A673 (cell line): ENCODE measurements around the gene DOK6. TPM values are rescaled to one million over a fixed set of nuclear protein-coding genes. Genes with fewer than 3 reads are reported as not detected.

Experiments
- BruUV-seq: library from RNA; stranded (reverse); fragments of 400-500 nt; replicated peaks from 2 replicates; lab custom pipeline; 2021; lab: Mats Ljungman, UMichigan
- CTCF ChIA-PET: fragments of 300-600 bp; sonication (Branson Sonifier 250); formaldehyde crosslinking; loops from one replicate; lab custom pipeline; 2022; ENCODE audit warnings: antibody characterized with exemption; lab: Charles Lee
- POLR2A ChIA-PET: fragments of 300-600 bp; sonication (Branson Sonifier 250); formaldehyde crosslinking; loops from one replicate; lab custom pipeline; 2022; ENCODE audit warnings: antibody characterized with exemption; ENCODE audit not compliant: low non-redundant PET; lab: Charles Lee
- DNase-seq: peaks from one replicate; pipeline ENCODE4 v3.0.0-alpha.2; 2015; ENCODE audit warnings: low spot score
- H3K27ac ChIP-seq: fragments of 200-600 bp; sonication (generic); 2 replicates; pipeline ENCODE4 v1.5.1; 2016; ENCODE audit warnings: mixed run types, low read depth, mild to moderate bottlenecking, mixed read lengths, antibody characterized with exemption, low read length; ENCODE audit not compliant: poor library complexity, severe bottlenecking
- H3K27me3 ChIP-seq: fragments of 200-600 bp; sonication (generic); replicated peaks from 2 replicates; pipeline ENCODE4 v1.6.1; 2017; ENCODE audit warnings: mixed run types, low read depth, mild to moderate bottlenecking, mixed read lengths, antibody characterized with exemption, low read length; ENCODE audit not compliant: insufficient read depth, poor library complexity
- H3K36me3 ChIP-seq: fragments of 200-600 bp; sonication (generic); 2 replicates; pipeline ENCODE4 v1.6.1; 2016; ENCODE audit warnings: mixed run types, mild to moderate bottlenecking, mixed read lengths, antibody characterized with exemption, low read length; ENCODE audit not compliant: insufficient read depth, poor library complexity, severe bottlenecking
- H3K4me1 ChIP-seq: fragments of 200-600 bp; sonication (generic); 2 replicates; pipeline ENCODE4 v1.6.1; 2017; ENCODE audit warnings: mixed run types, mild to moderate bottlenecking, mixed read lengths, antibody characterized with exemption, low read length; ENCODE audit not compliant: insufficient read depth, poor library complexity, severe bottlenecking
- H3K4me3 ChIP-seq: fragments of 200-600 bp; sonication (generic); 2 replicates; pipeline ENCODE4 v1.5.1; 2016; ENCODE audit warnings: low read depth, mixed run types, mild to moderate bottlenecking, mixed read lengths, low read length; ENCODE audit not compliant: poor library complexity, severe bottlenecking
- H3K9me3 ChIP-seq: fragments of 200-600 bp; sonication (generic); 2 replicates; pipeline ENCODE4 v1.6.1; 2016; ENCODE audit warnings: mixed run types, low read depth, mild to moderate bottlenecking, mixed read lengths, antibody characterized with exemption, low read length; ENCODE audit not compliant: poor library complexity, severe bottlenecking
- EZH2 ChIP-seq: fragments of 200-600 bp; sonication (generic); IDR thresholded peaks from 2 replicates; pipeline ENCODE4 v1.6.1; 2017; ENCODE audit warnings: borderline replicate concordance, low read depth, mild to moderate bottlenecking, mixed read lengths, antibody characterized with exemption, low read length; ENCODE audit not compliant: poor library complexity, severe bottlenecking
- intact Hi-C: fragments of 100-400 bp; cut with micrococcal nuclease; formaldehyde crosslinking; loops from one replicate; pipeline ENCODE4 v1.10.0; 2022; ENCODE audit not compliant: unreplicated experiment
- total RNA-seq: library from RNA; stranded (reverse); gene quantifications from 2 replicates; pipeline ENCODE4 v1.2.3, GENCODE V29; 2021
- TF ChIP-seq, protein P1 (sequence below): fragments of 300-800, 200-600 bp; sonication (generic); conservative IDR thresholded peaks from 2 replicates; pipeline ENCODE4 v1.5.1; 2017; ENCODE audit warnings: low read depth, mild to moderate bottlenecking, antibody characterized with exemption, low read length, moderate library complexity, mixed read lengths

The DOK6 gene
- total RNA-seq, 1 experiment from 2014 or later, result 13.7 TPM

DNA sequence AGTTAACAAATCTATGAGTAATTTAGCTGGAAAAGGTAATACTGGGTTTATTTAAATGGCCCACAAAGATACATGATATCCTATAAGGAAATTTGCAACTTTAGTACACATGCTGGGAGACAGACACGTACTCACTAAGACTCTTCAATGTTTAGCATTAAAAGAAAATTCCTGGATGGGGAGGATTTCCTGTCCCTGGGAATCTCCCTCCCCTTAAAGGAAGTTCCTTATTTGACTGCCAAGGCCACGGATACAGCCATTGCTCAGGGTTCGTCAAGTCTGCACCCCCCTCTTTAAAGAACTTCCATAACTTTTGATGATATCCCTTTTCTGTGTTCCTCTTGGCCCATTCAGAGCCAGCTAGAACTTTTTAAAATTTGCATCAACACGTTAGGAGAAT lies 279.4 kb downstream of the DOK6 start:
- ChIA-PET CTCF (no interaction called here), POLR2A (no interaction called here)

DNA sequence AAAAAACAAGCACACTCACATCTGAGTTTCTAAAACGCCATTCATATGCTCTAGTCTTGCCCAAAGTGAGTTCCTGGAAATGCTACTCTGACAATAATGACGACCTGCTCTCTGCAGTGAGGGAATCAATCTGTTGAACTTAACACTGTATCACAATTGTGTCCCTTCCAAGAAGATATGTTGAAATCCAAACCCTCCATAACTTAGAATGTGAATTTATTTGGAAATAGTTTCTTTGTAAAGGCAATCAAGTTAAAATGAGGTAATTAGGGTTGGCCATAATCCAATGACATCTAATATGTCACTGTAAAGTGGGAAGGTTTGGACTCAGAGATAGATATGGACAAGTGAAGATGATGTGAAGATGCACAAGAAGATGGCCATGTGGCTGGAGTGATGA lies 282.5 kb downstream of the DOK6 start:
- intact Hi-C loops, result loop anchor here (10.0 kb wide), 1 partner anchor 82 kb away; no protein-coding TSS in a partner anchor
- POLR2A ChIA-PET, result no interaction called here

More for the DNA sequence above, 279.4 kb downstream of the DOK6 start:
- Histone ChIP-seq H3K27ac (peak overlapping the region; percentile 50), H3K4me3 (no peak overlapping the region), H3K9me3 (no peaks in the 10 kb centered on the region), H3K4me1 (peaks cover 20% of the 10 kb centered on the region), H3K36me3 (no peaks in the 10 kb centered on the region), H3K27me3 (no peaks in the 10 kb centered on the region)
- DNase-seq, result peak; percentile 79
- TF ChIP-seq EZH2, result no peak
- TF ChIP-seq, protein P1, sequence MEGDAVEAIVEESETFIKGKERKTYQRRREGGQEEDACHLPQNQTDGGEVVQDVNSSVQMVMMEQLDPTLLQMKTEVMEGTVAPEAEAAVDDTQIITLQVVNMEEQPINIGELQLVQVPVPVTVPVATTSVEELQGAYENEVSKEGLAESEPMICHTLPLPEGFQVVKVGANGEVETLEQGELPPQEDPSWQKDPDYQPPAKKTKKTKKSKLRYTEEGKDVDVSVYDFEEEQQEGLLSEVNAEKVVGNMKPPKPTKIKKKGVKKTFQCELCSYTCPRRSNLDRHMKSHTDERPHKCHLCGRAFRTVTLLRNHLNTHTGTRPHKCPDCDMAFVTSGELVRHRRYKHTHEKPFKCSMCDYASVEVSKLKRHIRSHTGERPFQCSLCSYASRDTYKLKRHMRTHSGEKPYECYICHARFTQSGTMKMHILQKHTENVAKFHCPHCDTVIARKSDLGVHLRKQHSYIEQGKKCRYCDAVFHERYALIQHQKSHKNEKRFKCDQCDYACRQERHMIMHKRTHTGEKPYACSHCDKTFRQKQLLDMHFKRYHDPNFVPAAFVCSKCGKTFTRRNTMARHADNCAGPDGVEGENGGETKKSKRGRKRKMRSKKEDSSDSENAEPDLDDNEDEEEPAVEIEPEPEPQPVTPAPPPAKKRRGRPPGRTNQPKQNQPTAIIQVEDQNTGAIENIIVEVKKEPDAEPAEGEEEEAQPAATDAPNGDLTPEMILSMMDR, result no peak
- no TSS peak for BruUV-seq
- intact Hi-C loops, result loop anchor here (10.0 kb wide), 1 partner anchor 85 kb away; no protein-coding TSS in a partner anchor

DNA sequence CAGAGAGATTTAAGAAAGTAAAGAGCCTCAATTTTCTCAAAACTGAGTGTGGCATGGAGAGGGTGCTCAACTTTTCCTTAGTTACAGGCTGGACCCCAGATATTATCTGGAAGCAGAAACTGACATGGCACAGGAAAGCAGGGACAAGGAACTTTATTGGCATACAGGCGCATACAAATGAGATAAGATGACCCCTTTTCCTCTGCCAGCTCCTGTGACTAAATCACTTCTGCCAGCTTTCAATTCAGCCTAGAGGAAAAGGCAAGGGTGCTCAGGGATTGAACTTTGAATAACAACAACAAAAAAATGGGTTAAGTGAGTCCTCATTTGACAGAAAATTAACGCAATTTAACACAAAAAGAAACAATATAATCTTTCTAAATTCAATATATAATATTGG lies 284.1 kb downstream of the DOK6 start:
- Histone ChIP-seq H3K9me3 (no peaks in the 10 kb centered on the region), H3K4me3 (no peak overlapping the region), H3K27me3 (no peaks in the 10 kb centered on the region), H3K4me1 (peaks cover 13% of the 10 kb centered on the region), H3K27ac (no peak overlapping the region), H3K36me3 (no peaks in the 10 kb centered on the region)
- TF ChIP-seq, protein P1, result no peak
- no peak for TF ChIP-seq EZH2
- CTCF ChIA-PET, result no interaction called here
- intact Hi-C loops, result loop anchor here (5.0 to 10.0 kb wide), 2 partner anchors 38 to 80 kb away; no protein-coding TSS in a partner anchor
- POLR2A ChIA-PET, result no interaction called here
- BruUV-seq, result no TSS peak
- no peak for DNase-seq

More for the DNA sequence above, 282.5 kb downstream of the DOK6 start:
- Histone ChIP-seq H3K36me3 (no peaks in the 10 kb centered on the region), H3K4me1 (peaks cover 17% of the 10 kb centered on the region), H3K9me3 (no peaks in the 10 kb centered on the region), H3K27ac (no peak overlapping the region), H3K4me3 (no peak overlapping the region), H3K27me3 (no peaks in the 10 kb centered on the region)
- TF ChIP-seq, protein P1, result no peak
- TF ChIP-seq EZH2, result no peak
- BruUV-seq, result no TSS peak
- CTCF ChIA-PET, result no interaction called here
- DNase-seq, result no peak
